ENCODE measurements around the gene UNC79.
A peak's percentile ranks its signal among the peaks of the same experiment; 100 is the strongest.

UNC79 gene

DNA sequence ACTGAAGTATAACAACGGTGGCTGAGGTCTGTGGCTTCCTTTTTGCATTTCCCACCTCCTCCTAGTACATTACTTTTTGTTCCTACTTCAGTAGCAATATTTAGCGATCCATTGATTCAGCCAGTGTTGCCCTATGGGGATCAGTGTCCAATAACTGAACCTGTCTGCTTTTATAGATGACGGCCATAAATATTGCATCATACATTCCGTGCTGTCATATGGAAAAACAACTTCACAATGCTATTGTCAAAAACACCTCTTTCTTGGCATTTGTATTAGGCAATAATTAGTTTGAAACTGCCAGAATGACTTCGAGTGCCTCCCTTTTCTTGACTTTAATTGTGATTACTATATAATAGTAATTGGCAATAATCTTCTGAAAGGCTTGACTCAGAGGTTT is 208.1 kb downstream of the UNC79 start:
- no peak for FAIRE-seq
- no peak for DNase-seq (ENCODE audit: insufficient read length)
- TF ChIP-seq POLR2AphosphoS5 (IDR thresholded peaks at IDR 0.05; ENCODE audit: low read depth, low read length) (no peak), TAF1 (IDR thresholded peaks at IDR 0.05; ENCODE audit: borderline replicate concordance, low read depth, low read length) (no peak), POLR2A (IDR thresholded peaks at IDR 0.05; ENCODE audit: low read depth, low read length) (no peak)

DNA sequence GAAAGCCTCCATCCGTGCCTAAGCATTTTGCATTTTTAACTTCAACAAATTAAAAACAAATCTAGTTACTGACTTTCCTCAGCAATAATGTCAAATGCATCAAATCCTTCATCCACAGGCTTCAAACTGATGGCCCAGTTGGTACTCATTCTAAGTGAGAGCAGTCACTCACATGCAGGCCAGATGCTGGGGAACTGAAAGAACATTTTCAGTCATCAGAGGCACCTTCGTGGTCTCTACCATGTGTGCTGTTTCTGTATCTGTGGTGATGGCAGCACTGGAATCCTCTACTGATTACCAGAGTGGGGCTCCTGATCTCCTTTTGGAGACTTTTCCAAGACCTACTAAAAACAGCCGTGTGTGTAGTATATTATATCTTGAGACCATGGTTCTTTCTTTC is 212.4 kb downstream of the UNC79 start:
- TF ChIP-seq POLR2A (IDR thresholded peaks at IDR 0.05; ENCODE audit: low read depth, low read length), result no peak
- TF ChIP-seq TAF1 (IDR thresholded peaks at IDR 0.05; ENCODE audit: borderline replicate concordance, low read depth, low read length), result no peak
- TF ChIP-seq POLR2AphosphoS5 (IDR thresholded peaks at IDR 0.05; ENCODE audit: low read depth, low read length), result no peak
- no peak for FAIRE-seq
- DNase-seq (ENCODE audit: insufficient read length), result no peak

DNA sequence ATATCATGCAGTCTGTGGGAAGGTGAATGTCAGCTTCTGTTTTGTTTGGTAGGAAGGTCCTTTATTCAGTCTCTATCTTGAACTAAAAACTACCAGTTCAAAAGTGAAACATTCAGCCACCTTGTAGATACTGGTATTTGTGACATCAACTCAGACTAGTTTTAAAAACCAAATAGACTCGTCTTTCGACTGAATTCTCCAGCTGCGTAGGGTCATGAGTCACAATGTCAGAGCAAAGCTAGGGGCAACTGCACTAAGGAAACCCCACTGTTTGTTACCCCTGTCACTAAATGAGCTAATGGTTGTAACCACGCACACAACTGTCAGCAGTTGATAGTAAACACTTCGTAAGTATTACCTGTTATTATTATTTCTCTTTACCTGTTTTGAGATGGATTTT is 212.9 kb downstream of the UNC79 start:
- DNase-seq (ENCODE audit: insufficient read length) (no peak), FAIRE-seq (no peak)
- no peak for TF ChIP-seq POLR2AphosphoS5 (IDR thresholded peaks at IDR 0.05; ENCODE audit: low read depth, low read length)
- TF ChIP-seq TAF1 (IDR thresholded peaks at IDR 0.05; ENCODE audit: borderline replicate concordance, low read depth, low read length), result no peak
- TF ChIP-seq POLR2A (IDR thresholded peaks at IDR 0.05; ENCODE audit: low read depth, low read length), result no peak

DNA sequence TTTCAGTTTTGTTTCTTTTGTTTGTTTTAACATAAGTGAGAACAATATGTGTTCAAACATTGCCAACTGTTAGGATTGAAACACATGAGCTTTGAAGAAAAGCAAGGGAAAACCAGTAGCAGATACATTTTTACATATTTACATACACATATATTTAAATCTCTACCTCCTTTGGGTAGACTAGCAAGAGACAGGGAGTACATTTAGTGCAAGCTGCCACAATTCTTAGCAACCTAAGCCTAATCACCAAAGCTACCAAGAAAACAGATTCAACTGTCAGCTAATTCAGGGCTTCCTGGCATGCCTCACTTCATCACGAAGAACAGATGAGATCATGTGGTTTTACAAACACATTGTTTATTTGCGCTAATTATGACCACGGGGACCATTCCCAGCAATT is 214.5 kb downstream of the UNC79 start:
- FAIRE-seq (no peak), DNase-seq (ENCODE audit: insufficient read length) (no peak)
- no peak for TF ChIP-seq TAF1 (IDR thresholded peaks at IDR 0.05; ENCODE audit: borderline replicate concordance, low read depth, low read length)
- TF ChIP-seq POLR2A (IDR thresholded peaks at IDR 0.05; ENCODE audit: low read depth, low read length), result no peak
- TF ChIP-seq POLR2AphosphoS5 (IDR thresholded peaks at IDR 0.05; ENCODE audit: low read depth, low read length), result no peak

DNA sequence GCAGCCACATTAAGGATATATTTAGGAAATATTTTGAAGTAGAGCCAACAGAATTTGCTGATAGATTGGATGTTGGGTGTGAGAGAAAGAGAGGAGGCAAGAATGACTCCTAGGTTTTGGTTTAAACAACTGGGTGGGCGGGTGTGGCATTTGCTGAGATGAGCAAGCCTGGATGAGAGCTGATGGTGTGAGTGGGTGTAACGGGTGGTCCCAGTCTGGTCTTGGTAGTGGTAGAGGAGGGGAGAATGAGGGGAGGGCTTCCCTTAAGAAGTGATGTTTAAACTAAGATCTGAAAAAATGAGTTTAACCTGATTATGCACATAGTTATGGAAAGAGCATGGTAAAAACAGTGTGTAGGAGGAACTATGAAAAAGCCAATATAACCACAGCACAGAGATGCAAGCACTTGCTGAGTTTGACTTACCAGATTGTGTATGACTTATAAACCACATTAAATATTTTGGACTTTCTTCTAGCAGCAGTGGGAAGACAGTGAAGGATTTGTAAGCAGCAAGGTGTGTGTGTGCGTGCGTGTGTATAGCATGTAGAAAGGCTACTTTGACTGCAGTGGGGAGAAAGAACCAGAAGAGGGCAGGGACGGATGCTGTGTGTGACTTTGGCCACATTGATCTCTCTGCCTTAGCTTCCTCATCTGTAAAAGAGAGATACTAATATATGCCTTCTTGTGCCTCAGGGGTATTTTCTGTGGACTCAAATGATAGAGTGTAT is 217.9 kb downstream of the UNC79 start:
- TF ChIP-seq TAF1 (IDR thresholded peaks at IDR 0.05; ENCODE audit: borderline replicate concordance, low read depth, low read length) (no peak), POLR2AphosphoS5 (IDR thresholded peaks at IDR 0.05; ENCODE audit: low read depth, low read length) (no peak), POLR2A (IDR thresholded peaks at IDR 0.05; ENCODE audit: low read depth, low read length) (no peak)
- DNase-seq (ENCODE audit: insufficient read length) (no peak), FAIRE-seq (peak; percentile 51)

DNA sequence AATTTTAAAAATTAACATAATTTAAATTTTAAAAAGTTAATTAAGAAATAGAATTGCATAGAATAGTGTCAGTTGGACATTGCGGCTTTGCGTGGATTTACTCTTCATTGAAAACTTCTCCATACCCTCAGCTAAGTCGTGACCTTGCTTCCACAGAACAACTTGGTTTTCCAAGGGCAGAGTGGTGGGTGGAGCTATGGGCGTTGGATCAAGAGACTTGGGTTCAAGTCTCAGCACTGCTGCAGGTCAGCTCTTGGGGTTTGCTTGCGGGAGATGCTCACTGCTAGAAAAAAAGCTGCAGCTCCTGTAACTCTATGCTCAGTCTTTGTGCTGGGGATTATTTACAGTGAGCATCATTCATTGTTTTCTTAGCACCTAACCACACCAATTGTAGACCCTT is 223.9 kb downstream of the UNC79 start:
- FAIRE-seq, result no peak
- no peak for DNase-seq (ENCODE audit: insufficient read length)
- TF ChIP-seq TAF1 (IDR thresholded peaks at IDR 0.05; ENCODE audit: borderline replicate concordance, low read depth, low read length) (no peak), POLR2AphosphoS5 (IDR thresholded peaks at IDR 0.05; ENCODE audit: low read depth, low read length) (no peak), POLR2A (IDR thresholded peaks at IDR 0.05; ENCODE audit: low read depth, low read length) (no peak)

DNA sequence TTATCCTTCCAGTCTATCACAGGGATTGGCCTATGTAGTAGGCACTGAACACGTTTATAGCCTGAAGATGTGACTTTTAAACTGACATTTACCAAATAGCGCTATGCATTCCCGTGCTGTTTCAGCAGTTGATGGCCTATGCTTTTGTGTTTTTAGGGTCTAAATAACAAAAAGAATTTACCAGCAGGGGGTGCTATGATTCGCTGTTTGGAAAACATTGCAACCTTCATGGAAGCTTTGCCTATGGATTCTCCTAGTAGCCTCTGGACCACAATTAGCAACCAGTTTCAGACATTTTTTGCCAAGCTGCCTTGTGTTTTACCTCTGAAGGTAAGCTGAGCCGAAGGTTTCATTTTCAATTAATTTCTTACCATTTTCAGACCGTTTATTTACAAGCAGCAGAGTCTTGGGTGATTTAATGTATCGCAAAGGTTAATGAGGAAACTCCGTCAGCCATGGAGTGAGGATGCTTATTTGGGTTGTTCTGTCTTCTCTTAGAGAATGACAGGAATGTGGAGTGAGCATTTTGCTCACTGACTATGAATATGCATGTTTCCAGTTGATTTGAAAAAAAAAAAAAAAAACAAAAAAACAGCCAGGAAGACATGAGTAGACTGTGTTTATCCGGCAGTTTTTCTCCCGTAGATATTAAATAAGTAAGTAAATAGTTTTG is 224.5 kb downstream of the UNC79 start:
- DNase-seq (ENCODE audit: insufficient read length) (no peak), FAIRE-seq (peak; percentile 21)
- no peak for TF ChIP-seq POLR2A (IDR thresholded peaks at IDR 0.05; ENCODE audit: low read depth, low read length)
- no peak for TF ChIP-seq TAF1 (IDR thresholded peaks at IDR 0.05; ENCODE audit: borderline replicate concordance, low read depth, low read length)
- TF ChIP-seq POLR2AphosphoS5 (IDR thresholded peaks at IDR 0.05; ENCODE audit: low read depth, low read length), result no peak

DNA sequence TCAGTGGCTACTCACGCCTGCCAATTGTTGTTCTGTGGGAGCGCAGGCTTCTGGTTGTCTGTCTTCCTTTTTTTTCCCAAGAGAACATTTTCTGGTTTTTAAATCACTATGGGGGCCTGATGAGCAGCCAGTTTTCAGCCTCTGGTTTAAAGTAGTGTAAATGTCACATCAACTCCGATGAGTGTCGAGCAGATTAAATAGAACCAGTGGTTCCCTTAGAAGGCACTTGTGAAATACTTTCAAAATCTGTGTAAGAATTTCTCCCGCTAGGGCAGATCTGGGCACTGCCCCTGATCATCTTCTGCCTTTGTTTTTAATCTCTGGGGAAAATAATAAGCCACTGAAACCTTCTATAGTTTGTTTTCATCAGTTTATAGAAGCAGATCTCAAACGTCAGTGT is 227.1 kb downstream of the UNC79 start:
- TF ChIP-seq TAF1 (IDR thresholded peaks at IDR 0.05; ENCODE audit: borderline replicate concordance, low read depth, low read length) (no peak), POLR2AphosphoS5 (IDR thresholded peaks at IDR 0.05; ENCODE audit: low read depth, low read length) (no peak), POLR2A (IDR thresholded peaks at IDR 0.05; ENCODE audit: low read depth, low read length) (no peak)
- no peak for FAIRE-seq
- no peak for DNase-seq (ENCODE audit: insufficient read length)

DNA sequence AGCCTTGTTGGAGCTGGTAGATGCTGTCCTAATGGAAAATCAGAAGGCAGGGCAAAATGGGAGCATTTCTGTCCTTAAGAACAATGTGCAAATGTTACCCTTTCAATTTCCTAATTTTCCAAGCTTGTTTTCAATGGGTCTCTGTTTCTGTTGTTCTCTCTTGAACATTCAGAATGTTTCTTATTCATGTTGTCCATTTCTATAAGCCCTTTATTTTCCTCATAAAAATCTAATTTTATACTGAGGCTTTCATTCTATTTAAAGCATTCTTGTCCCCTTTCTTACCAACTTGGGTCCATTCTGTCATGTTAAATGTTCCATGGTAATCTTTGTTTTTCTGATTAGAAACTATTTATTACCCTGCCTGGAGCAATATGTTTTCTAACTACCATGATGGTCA is 232.6 kb downstream of the UNC79 start:
- no peak for FAIRE-seq
- TF ChIP-seq TAF1 (IDR thresholded peaks at IDR 0.05; ENCODE audit: borderline replicate concordance, low read depth, low read length), result no peak
- TF ChIP-seq POLR2AphosphoS5 (IDR thresholded peaks at IDR 0.05; ENCODE audit: low read depth, low read length), result no peak
- TF ChIP-seq POLR2A (IDR thresholded peaks at IDR 0.05; ENCODE audit: low read depth, low read length), result no peak

DNA sequence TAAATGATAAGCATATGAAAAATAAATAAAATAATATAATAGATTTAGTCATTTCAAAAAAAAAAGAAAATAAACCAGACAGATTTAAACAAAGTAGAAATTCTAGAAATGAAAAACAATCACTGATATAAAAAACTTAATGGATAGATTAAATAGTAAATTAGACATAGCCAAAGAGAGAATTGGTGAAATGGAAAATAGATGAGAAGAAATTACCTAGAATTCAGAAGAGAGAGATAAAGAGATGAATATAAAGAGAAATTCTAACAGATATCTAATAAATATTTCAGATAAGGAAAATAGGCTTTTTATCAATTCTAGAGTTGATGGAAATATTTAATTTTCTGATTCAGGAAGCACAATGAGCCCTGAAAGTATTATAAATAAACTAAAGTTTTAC is 234.4 kb downstream of the UNC79 start:
- no peak for DNase-seq (ENCODE audit: insufficient read length)
- no peak for FAIRE-seq
- TF ChIP-seq TAF1 (IDR thresholded peaks at IDR 0.05; ENCODE audit: borderline replicate concordance, low read depth, low read length) (no peak), POLR2AphosphoS5 (IDR thresholded peaks at IDR 0.05; ENCODE audit: low read depth, low read length) (no peak), POLR2A (IDR thresholded peaks at IDR 0.05; ENCODE audit: low read depth, low read length) (no peak)

More for the DNA sequence above, 232.6 kb downstream of the UNC79 start:
- DNase-seq (ENCODE audit: insufficient read length), result no peak

DNA sequence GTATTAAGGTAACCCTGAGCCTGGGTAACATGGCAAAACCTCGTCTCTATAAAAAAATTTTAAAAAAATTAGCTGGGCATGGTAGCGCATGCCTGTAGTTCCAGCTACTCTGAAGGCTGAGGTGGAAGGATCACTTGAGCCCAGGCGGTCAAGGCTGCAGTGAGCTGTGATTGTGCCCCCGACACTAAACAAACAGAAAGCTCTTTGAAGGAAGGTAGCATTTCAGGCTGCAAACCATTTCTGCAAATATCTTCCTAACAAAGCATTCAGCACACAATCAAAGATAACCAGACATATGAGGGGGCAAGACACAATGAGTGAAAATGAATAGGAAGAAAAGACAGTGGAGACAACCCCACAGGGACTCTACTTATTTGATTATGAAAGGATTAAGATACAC is 238.9 kb downstream of the UNC79 start:
- TF ChIP-seq POLR2AphosphoS5 (IDR thresholded peaks at IDR 0.05; ENCODE audit: low read depth, low read length) (no peak), POLR2A (IDR thresholded peaks at IDR 0.05; ENCODE audit: low read depth, low read length) (no peak), TAF1 (IDR thresholded peaks at IDR 0.05; ENCODE audit: borderline replicate concordance, low read depth, low read length) (no peak)
- no peak for FAIRE-seq
- DNase-seq (ENCODE audit: insufficient read length), result no peak

DNA sequence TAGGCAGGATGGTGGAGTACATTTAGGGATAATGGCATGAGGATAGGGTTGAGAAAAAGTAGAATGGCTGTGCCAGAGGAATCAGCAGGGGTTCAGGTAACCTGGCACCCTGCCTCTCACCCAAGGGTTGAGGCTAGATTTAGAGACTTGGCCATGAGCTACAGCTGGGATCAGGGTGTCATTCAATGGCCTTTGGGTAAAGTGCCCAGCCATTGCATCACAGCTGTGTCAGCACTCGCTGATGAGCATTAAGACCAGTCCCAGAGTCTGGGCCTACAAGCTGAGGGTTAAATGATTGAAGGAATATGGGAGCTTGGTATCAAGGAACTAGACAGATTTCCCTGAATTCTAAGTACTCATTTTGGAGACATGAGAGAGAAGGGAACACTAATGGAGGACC is 243.6 kb downstream of the UNC79 start:
- no peak for FAIRE-seq
- DNase-seq (ENCODE audit: insufficient read length), result no peak
- TF ChIP-seq POLR2AphosphoS5 (IDR thresholded peaks at IDR 0.05; ENCODE audit: low read depth, low read length) (no peak), POLR2A (IDR thresholded peaks at IDR 0.05; ENCODE audit: low read depth, low read length) (no peak), TAF1 (IDR thresholded peaks at IDR 0.05; ENCODE audit: borderline replicate concordance, low read depth, low read length) (no peak)
